ENCODE measurements around the gene PSMB2.

The PSMB2 gene

GRCh38 chr1:35629051-35629450 is 12.3 kb downstream of the PSMB2 start:
- DNase-seq (ENCODE audit: low spot score in 2 of 2) (no peak), ATAC-seq (ENCODE audit: low read depth) (no peak)
- peaks cover 16% of the 10 kb centered on the region for H3K36me3 Mint-ChIP-seq
- H3K9me3 Mint-ChIP-seq, result no peaks in the 10 kb centered on the region
- no peak overlapping the region for H3K4me3 Mint-ChIP-seq
- H3K27ac Mint-ChIP-seq, result no peak overlapping the region
- H3K27me3 Mint-ChIP-seq, result no peaks in the 10 kb centered on the region
- no peaks in the 10 kb centered on the region for H3K4me1 Mint-ChIP-seq

DNA sequence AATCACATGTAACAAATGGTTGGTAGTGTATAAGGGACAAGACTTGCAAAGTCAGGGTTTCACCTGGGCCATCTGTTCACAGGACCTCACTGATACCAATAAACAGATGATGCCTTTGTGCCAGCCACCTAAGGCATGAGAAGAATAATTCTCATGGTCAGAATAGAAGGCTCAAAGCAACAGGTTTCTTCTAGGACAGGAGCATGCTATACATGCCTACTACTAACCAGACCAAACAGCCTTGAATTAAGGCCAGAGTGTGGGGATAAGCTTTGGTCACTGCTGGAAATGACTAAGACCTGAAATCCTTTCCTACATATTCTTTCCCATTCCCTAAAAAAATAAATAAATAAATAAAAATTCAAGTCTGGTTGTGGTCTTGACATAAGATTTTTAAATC is 17.5 kb downstream of the PSMB2 start:
- no peaks in the 10 kb centered on the region for H3K9me3 Mint-ChIP-seq
- peaks cover 2% of the 10 kb centered on the region for H3K4me1 Mint-ChIP-seq
- peaks cover 7% of the 10 kb centered on the region for H3K36me3 Mint-ChIP-seq
- DNase-seq (ENCODE audit: low spot score in 2 of 2) (no peak), ATAC-seq (ENCODE audit: low read depth) (no peak)
- H3K27ac Mint-ChIP-seq, result no peak overlapping the region
- no peaks in the 10 kb centered on the region for H3K27me3 Mint-ChIP-seq
- H3K4me3 Mint-ChIP-seq, result no peak overlapping the region

- H3K9me3 Mint-ChIP-seq, result no peaks in the 10 kb centered on the region
- H3K4me3 Mint-ChIP-seq, result no peak overlapping the region
- H3K36me3 Mint-ChIP-seq, result peaks cover 13% of the 10 kb centered on the region
- no peak for DNase-seq (ENCODE audit: low spot score in 2 of 2)
- no peak for ATAC-seq (ENCODE audit: low read depth)
- no peaks in the 10 kb centered on the region for H3K27me3 Mint-ChIP-seq
- peaks cover 7% of the 10 kb centered on the region for H3K4me1 Mint-ChIP-seq
- H3K27ac Mint-ChIP-seq, result no peak overlapping the region
Observed at GRCh38 chr1:35622510-35623178, 18.7 kb downstream of the PSMB2 start.

GRCh38 chr1:35619237-35620121 is 21.8 kb downstream of the PSMB2 start:
- Mint-ChIP-seq H3K27ac (no peak overlapping the region), H3K4me3 (no peak overlapping the region), H3K4me1 (peaks cover 13% of the 10 kb centered on the region), H3K27me3 (no peaks in the 10 kb centered on the region), H3K9me3 (no peaks in the 10 kb centered on the region), H3K36me3 (peaks cover 18% of the 10 kb centered on the region)
- ATAC-seq (ENCODE audit: low read depth), result no peak
- no peak for DNase-seq (ENCODE audit: low spot score in 2 of 2)

DNA sequence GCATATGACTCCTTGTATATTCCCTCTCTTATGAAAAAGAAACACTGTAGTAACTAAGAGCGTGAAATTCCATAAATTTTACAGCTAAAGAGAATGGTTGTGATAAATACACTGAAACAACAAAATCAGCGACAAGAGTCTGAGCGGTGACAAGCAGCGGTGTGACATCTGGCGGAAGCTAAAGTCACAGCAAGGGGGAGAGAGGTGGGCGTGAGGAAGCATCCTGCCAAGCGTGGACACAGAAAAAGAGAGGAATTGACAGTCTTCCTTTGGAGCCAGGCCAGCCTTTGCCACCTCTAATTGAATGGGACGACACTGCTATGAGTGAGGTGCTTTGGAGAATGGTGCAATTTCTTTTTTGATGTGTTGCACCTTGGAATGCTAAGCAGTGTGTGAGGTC is 25.9 kb downstream of the PSMB2 start:
- Mint-ChIP-seq H3K36me3 (peaks cover 17% of the 10 kb centered on the region), H3K4me1 (peaks cover 13% of the 10 kb centered on the region), H3K27me3 (no peaks in the 10 kb centered on the region), H3K9me3 (no peaks in the 10 kb centered on the region), H3K27ac (no peak overlapping the region), H3K4me3 (no peak overlapping the region)
- no peak for ATAC-seq (ENCODE audit: low read depth)
- no peak for DNase-seq (ENCODE audit: low spot score in 2 of 2)

DNA sequence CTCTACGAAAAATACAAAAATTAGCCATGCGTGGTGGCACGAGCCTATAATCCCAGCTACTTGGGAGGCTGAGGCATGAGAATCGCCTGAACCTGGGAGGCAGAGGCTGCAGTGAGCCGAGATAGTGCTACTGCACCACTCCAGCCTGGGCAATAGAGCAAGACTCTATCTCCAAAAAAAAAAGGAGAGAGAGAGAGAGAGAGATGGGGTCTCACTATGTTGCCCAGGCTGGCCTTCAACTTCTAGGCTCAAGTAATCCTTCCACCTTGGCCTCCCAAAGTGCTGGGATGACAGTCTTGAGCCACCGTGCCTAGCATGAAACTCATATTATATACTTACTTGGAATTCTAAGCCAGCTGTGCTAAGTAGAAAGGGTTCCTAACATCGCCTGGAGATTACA is 29.7 kb downstream of the PSMB2 start:
- H3K36me3 Mint-ChIP-seq, result peaks cover 25% of the 10 kb centered on the region
- DNase-seq (ENCODE audit: low spot score in 2 of 2), result no peak
- peaks cover 14% of the 10 kb centered on the region for H3K4me1 Mint-ChIP-seq
- H3K9me3 Mint-ChIP-seq, result no peaks in the 10 kb centered on the region
- no peak overlapping the region for H3K27ac Mint-ChIP-seq
- H3K27me3 Mint-ChIP-seq, result no peaks in the 10 kb centered on the region
- ATAC-seq (ENCODE audit: low read depth), result no peak
- H3K4me3 Mint-ChIP-seq, result no peak overlapping the region

GRCh38 chr1:35605867-35606182 is 35.5 kb downstream of the PSMB2 start:
- no peak overlapping the region for H3K4me3 Mint-ChIP-seq
- peaks cover 9% of the 10 kb centered on the region for H3K4me1 Mint-ChIP-seq
- H3K27me3 Mint-ChIP-seq, result no peaks in the 10 kb centered on the region
- H3K9me3 Mint-ChIP-seq, result no peaks in the 10 kb centered on the region
- peak overlapping the region; percentile 46 for H3K27ac Mint-ChIP-seq
- ATAC-seq (ENCODE audit: low read depth) (no peak), DNase-seq (ENCODE audit: low spot score in 2 of 2) (no peak)
- H3K36me3 Mint-ChIP-seq, result peaks cover 35% of the 10 kb centered on the region

DNA sequence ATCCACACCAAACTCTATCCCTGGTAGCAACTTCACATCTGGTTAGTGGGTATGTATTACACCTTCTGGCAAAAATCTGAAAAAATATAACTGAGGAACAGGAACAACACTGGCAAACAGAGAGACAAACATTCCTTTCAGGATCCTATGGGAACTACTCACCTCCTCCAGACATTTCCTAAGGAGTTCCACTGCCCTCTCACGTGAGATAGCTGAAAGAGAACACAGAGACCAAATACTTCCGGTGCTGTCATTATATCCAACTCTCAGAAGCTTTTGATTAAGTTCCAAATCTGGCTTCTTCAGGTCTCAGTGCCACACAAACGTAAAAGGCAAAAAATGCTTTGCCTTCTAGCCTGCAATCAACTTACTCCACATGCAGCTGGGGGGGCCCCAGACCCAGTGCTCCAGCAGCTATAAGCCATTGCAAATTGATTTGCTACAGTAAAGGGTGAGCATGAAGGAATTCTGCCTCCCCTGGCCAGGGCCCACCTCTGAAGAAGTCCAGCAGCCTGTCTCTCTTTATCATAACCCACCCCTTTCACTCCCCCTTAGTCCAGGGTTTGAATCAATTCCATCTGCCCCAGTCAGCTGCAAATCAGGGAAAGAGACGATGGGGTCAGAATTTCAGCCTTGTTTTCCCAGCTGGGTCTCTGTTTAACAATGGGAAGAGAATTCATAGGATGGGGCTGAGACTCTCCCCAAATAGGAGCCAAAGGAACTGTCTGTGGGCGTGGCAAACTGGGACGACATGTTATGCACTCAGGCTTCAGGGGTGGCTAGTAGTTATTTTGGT is 36.1 kb downstream of the PSMB2 start:
- ATAC-seq (ENCODE audit: low read depth) (no peak), DNase-seq (ENCODE audit: low spot score in 2 of 2) (no peak)
- Mint-ChIP-seq H3K36me3 (peaks cover 35% of the 10 kb centered on the region), H3K4me3 (no peak overlapping the region), H3K27me3 (no peaks in the 10 kb centered on the region), H3K4me1 (peaks cover 9% of the 10 kb centered on the region), H3K27ac (peak overlapping the region; percentile 46), H3K9me3 (no peaks in the 10 kb centered on the region)

DNA sequence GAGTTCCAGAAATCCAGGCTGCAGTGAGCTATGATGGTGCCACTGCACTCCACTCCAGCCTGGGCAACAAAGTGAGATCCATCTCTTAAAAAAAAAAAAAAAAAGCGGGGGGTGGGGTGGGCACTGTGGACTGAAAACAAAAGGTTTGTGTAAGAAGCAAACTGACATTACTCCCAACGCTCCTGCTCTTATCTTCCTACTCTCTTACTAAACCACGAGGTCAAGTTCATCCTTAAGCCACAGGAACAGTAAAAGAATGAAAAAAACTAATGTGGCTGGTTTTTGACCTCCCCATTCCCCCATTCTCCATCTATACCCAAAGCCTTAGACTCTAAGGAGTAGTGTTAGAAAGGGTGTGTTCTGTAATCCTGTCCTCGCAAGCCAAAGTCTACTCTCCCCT is 37.4 kb downstream of the PSMB2 start:
- H3K27me3 Mint-ChIP-seq, result no peaks in the 10 kb centered on the region
- H3K4me3 Mint-ChIP-seq, result no peak overlapping the region
- ATAC-seq (ENCODE audit: low read depth), result no peak
- peaks cover 34% of the 10 kb centered on the region for H3K36me3 Mint-ChIP-seq
- H3K27ac Mint-ChIP-seq, result no peak overlapping the region
- H3K4me1 Mint-ChIP-seq, result peaks cover 5% of the 10 kb centered on the region
- no peak for DNase-seq (ENCODE audit: low spot score in 2 of 2)
- no peaks in the 10 kb centered on the region for H3K9me3 Mint-ChIP-seq

GRCh38 chr1:35603468-35603867 is 37.9 kb downstream of the PSMB2 start:
- DNase-seq (ENCODE audit: low spot score in 2 of 2), result no peak
- Mint-ChIP-seq H3K9me3 (no peaks in the 10 kb centered on the region), H3K4me1 (peaks cover 5% of the 10 kb centered on the region), H3K4me3 (no peak overlapping the region), H3K36me3 (peaks cover 32% of the 10 kb centered on the region), H3K27ac (no peak overlapping the region), H3K27me3 (no peaks in the 10 kb centered on the region)
- no peak for ATAC-seq (ENCODE audit: low read depth)

- Mint-ChIP-seq H3K4me3 (no peak overlapping the region), H3K4me1 (no peaks in the 10 kb centered on the region), H3K9me3 (no peaks in the 10 kb centered on the region), H3K36me3 (peaks cover 18% of the 10 kb centered on the region), H3K27ac (no peak overlapping the region), H3K27me3 (no peaks in the 10 kb centered on the region)
- DNase-seq (ENCODE audit: low spot score in 2 of 2) (no peak), ATAC-seq (ENCODE audit: low read depth) (no peak)
Observed at GRCh38 chr1:35600593-35600992, 40.7 kb downstream of the PSMB2 start.

GRCh38 chr1:35599411-35599810 is 41.9 kb downstream of the PSMB2 start:
- Mint-ChIP-seq H3K4me1 (no peaks in the 10 kb centered on the region), H3K36me3 (peaks cover 16% of the 10 kb centered on the region), H3K27ac (no peak overlapping the region), H3K27me3 (no peaks in the 10 kb centered on the region), H3K4me3 (no peak overlapping the region), H3K9me3 (no peaks in the 10 kb centered on the region)
- DNase-seq (ENCODE audit: low spot score in 2 of 2) (no peak), ATAC-seq (ENCODE audit: low read depth) (no peak)

GRCh38 chr1:35598895-35599294 is 42.4 kb downstream of the PSMB2 start:
- DNase-seq (ENCODE audit: low spot score in 2 of 2) (no peak), ATAC-seq (ENCODE audit: low read depth) (no peak)
- no peaks in the 10 kb centered on the region for H3K27me3 Mint-ChIP-seq
- H3K36me3 Mint-ChIP-seq, result peaks cover 12% of the 10 kb centered on the region
- no peak overlapping the region for H3K27ac Mint-ChIP-seq
- no peaks in the 10 kb centered on the region for H3K4me1 Mint-ChIP-seq
- H3K4me3 Mint-ChIP-seq, result no peak overlapping the region
- no peaks in the 10 kb centered on the region for H3K9me3 Mint-ChIP-seq

GRCh38 chr1:35597870-35598269 is 43.5 kb downstream of the PSMB2 start:
- Mint-ChIP-seq H3K27me3 (no peaks in the 10 kb centered on the region), H3K36me3 (peaks cover 5% of the 10 kb centered on the region), H3K9me3 (no peaks in the 10 kb centered on the region), H3K4me1 (no peaks in the 10 kb centered on the region), H3K4me3 (no peak overlapping the region), H3K27ac (no peak overlapping the region)
- ATAC-seq (ENCODE audit: low read depth) (no peak), DNase-seq (ENCODE audit: low spot score in 2 of 2) (no peak)
